Measurements from ENCODE around the gene HEBP2. TPM values are rescaled to one million over a fixed set of nuclear protein-coding genes. Genes with fewer than 3 reads are reported as not detected.

Gene HEBP2
- total RNA-seq, 4 donors from 2014 or later, result 141 to 195 (median 162) TPM

DNA sequence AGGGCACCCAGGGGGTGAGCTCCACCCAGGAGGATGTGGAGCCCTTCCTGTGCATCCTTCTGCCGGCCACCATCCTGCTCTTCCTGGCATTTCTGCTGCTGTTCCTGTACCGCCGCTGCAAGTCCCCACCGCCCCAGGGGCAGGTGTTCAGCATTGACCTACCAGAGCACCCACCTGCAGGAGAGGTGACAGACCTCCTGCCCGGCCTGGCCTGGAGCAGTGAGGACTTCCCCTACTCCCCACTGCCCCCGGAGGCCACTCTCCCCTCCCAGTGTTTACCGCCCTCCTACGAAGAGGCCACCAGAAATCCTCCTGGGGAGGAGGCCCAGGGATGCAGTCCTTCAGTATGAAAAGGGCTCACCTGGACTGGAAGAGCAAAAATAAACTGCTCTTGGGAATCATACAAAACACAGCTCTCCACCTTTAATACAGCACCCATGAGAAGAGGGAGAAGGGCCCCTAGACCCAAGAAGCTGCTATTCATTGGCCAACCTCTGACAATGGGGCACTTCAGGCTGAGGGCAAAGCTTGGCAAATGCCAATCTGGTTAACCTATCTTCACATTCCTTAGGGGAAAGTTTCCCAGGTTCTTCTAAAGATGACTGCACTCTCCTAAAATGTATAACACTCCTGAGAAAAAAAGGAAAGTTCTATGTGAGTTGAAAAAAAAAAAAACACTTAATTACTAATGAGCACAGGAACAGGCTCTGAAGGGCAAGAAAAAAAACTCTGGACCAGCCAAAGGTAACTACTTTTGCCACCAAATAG lies 21.3 kb upstream of the HEBP2 start:
- no peak overlapping the region for H3K4me3 ChIP-seq (ENCODE audit: low read depth, poor library complexity, severe bottlenecking)
- 86 to 90% methylated on average over 8 of the region's 8 CpGs for WGBS, 2 donors
- no peak for TF ChIP-seq POLR2A (IDR thresholded peaks at IDR 0.05)
- TF ChIP-seq CTCF (IDR thresholded peaks at IDR 0.05), result no peak
- no peak for DNase-seq (ENCODE audit: low spot score in 2 of 2)
- intact Hi-C loops (cut with DNase I; ENCODE audit: low total_unique reads), result no loop called here

- H3K4me3 ChIP-seq (ENCODE audit: low read depth, poor library complexity, severe bottlenecking), result no peak overlapping the region
- WGBS, 2 donors, result 64 to 71% methylated on average over 3 of the region's 3 CpGs
- TF ChIP-seq POLR2A (IDR thresholded peaks at IDR 0.05) (no peak), CTCF (IDR thresholded peaks at IDR 0.05) (no peak)
- no peak for DNase-seq (ENCODE audit: low spot score in 2 of 2)
- intact Hi-C loops (cut with DNase I; ENCODE audit: low total_unique reads), result no loop called here
Measured at GRCh38 chr6:138383776-138384175, 20.2 kb upstream of the HEBP2 start.

DNA sequence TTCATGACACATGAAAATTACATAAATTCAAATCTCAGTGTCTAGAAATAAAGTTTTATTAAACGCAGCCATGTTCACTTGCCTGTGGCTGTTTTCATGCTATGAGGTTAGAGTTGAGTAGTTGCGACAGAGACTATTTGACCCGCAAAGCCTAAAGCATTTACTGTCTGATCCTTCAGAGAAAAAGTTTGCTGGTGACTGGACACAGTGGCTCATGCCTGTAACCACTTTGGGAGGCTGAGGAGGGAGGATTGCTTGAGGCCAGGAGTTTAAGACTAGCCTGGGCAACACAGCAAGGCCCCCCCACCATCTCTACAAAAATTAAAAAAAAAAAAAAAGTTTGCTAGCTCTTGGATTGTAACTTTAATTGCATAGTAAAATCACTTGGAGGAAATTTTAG lies 17.1 kb upstream of the HEBP2 start:
- no peak for DNase-seq (ENCODE audit: low spot score in 2 of 2)
- TF ChIP-seq POLR2A (IDR thresholded peaks at IDR 0.05) (no peak), CTCF (IDR thresholded peaks at IDR 0.05) (no peak)
- intact Hi-C loops (cut with DNase I; ENCODE audit: low total_unique reads), result no loop called here
- 93 to 99% methylated on average over 3 of the region's 3 CpGs for WGBS, 2 donors
- no peak overlapping the region for H3K4me3 ChIP-seq (ENCODE audit: low read depth, poor library complexity, severe bottlenecking)

GRCh38 chr6:138387577-138388368 lies 16.2 kb upstream of the HEBP2 start:
- intact Hi-C loops (cut with DNase I; ENCODE audit: low total_unique reads), result no loop called here
- no peak overlapping the region for H3K4me3 ChIP-seq (ENCODE audit: low read depth, poor library complexity, severe bottlenecking)
- 83 to 84% methylated on average over 8 of the region's 8 CpGs for WGBS, 2 donors
- no peak for DNase-seq (ENCODE audit: low spot score in 2 of 2)
- TF ChIP-seq POLR2A (IDR thresholded peaks at IDR 0.05) (no peak), CTCF (IDR thresholded peaks at IDR 0.05) (no peak)

- no peak for DNase-seq (ENCODE audit: low spot score in 2 of 2)
- H3K4me3 ChIP-seq (ENCODE audit: low read depth, poor library complexity, severe bottlenecking), result no peak overlapping the region
- 88 to 90% methylated on average over 5 of the region's 5 CpGs for WGBS, 2 donors
- intact Hi-C loops (cut with DNase I; ENCODE audit: low total_unique reads), result no loop called here
- TF ChIP-seq POLR2A (IDR thresholded peaks at IDR 0.05) (no peak), CTCF (IDR thresholded peaks at IDR 0.05) (no peak)
Measured at GRCh38 chr6:138389551-138389950, 14.5 kb upstream of the HEBP2 start.

Measured in lower leg skin (tissue), 4 donors.